NCI-H446 (cell line): ENCODE results near the gene MAD1L1.

Experiments used
- DNase-seq, 2 experiments: peaks; one replicate each; lab custom pipeline; 2025; lab: John Stamatoyannopoulos, UW

MAD1L1 gene

DNA sequence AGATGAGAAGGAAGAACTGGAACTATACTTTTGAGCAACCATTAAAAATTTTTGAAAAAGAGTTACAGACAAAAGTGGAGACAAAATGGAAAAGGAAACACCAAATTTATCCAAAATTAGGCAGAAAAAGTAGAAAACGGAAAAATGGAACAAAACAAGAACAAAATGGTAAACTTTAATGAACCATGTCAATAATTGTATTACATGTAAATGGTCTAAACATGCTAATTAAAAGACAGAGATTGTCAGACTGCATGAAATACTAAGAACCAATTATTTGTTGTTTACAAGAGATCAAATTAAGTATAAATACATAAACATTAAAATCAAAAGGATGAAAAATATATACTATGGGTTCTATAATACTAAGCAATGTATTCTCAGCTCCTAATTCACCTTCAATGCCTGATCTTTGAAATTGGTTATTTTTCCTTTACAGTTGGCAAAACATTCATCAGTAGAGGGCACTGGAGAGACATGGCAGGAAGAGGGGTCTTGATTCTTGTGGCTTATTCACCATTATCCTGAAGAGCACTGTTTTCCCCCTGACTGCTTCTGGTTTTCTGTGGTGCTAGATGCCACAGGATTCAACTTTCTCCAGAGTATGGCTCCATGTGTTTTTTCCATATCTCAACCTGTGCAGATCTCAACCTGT lies 437.7 kb downstream of the MAD1L1 start:
- DNase-seq, result no peak

DNA sequence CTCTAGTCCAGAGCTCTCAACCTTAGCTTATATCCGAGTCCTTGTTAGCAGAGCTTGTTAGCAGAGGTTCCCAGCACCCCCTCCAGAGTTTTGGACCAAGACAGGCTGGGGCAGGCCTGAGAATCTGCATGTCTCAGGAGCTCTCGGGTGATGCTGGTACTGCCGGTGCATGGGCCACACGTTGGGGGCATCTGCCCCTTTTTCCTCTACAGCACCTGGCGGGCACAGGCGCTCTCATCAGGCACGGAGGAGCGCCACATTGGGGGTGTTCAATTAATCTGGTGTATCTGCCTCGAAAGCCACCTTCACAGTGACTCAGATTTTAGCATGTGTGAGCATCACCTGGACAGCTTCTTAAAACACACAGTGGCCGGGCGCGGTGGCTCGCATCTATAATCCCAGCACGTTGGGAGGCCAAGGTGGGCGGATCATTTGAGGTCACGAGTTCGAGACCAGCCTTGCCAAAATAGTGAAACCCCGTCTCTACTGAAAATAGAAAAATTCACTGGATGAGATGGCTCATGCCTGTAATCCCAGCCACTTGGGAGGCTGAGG lies 445.0 kb downstream of the MAD1L1 start:
- DNase-seq, result no peak

- DNase-seq, result no peak
Measured at GRCh38 chr7:1787241-1787640, 445.5 kb downstream of the MAD1L1 start.

DNA sequence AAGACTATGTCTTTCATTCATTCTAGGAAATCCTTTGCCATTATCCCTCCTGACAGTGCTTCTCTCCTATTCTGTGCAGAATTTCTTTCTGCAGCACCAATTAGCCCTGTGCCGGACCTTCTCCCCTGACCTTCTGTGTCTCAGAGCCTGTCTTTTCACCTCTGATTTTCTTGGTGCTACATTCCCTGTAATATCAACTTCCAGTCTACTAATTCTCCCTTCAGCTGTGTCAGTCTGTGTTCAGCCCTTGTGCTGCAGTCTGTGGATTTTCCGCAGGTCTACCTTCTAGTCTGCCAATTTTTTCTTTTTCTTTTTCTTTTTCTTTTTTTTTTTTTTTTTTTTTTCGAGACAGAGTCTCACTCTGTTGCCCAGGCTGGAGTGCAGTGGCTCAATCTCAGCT lies 446.9 kb downstream of the MAD1L1 start:
- no peak for DNase-seq

DNA sequence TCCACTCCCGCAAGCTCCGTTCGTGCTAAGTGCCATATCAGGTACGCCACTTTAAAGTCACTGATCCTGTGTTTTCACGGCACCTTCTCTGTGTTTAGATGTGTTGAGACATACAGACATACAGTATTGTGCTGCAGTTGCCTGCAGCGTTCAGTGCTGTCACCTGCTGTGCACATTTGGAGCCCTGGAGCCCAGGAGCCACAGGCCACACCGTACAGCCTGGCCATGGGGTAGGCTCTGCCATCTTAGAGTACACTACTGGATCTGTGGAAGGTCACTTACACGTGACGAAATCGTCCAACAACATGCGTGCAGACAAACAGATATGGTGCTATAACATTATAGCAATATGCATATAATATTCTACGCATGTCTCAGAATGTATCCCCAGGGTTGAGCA lies 451.4 kb downstream of the MAD1L1 start:
- DNase-seq, result no peak

DNA sequence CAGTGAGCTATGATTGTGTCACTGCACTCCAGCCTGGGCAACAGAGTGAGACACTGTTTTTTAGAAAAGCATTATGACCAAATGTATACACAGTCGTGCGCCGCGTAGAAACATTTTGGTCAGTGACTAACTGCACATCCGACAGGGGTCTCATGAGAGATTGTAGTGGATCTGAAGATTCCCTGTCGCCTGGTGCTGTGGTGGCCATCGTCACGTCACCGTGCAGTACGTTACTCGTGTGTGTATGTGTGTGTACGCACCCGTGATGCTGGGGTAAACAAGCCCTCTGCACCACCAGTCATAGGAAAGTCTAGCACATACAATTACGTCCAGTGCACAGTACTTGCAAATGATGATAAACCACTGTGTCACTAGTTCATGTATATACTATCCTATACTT lies 453.3 kb downstream of the MAD1L1 start:
- DNase-seq, result no peak

DNA sequence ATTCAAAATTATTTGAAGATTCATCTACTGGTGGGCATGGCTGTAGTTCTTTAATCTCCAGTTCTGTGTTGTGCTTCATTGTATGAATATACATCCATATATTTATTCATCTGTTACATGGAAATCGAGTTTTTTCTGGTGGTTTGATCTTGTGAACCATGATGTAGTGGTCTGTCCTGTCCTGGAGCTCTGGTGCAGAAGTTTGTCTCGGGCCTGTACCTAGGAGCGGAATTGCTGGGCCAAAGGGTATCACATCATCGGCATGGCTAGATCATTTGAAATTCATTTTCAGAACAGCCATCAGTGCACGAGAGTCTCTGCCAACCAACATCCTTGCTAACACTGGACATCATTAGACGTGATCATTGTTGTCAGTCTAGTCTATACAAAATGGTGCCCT lies 455.6 kb downstream of the MAD1L1 start:
- DNase-seq, result no peak

DNA sequence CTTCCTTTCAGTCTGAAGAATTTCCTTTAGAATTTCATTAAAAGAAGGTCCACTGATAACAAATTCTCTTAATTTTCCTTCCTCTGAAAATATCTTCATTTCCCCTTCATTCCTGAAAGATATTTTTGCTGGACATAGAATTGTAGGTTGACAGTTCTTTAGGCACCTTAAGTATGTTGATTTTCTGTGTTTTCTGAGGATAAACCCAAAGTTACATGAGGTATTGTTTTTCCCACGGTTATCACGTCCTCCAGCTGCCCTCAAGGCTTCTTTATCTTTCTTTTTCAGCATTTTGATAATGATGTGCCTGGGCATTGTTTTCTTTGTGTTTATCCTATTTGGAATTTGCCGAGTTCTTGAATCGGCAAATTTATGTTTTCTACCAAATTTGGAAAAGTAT lies 457.4 kb downstream of the MAD1L1 start:
- no peak for DNase-seq

DNA sequence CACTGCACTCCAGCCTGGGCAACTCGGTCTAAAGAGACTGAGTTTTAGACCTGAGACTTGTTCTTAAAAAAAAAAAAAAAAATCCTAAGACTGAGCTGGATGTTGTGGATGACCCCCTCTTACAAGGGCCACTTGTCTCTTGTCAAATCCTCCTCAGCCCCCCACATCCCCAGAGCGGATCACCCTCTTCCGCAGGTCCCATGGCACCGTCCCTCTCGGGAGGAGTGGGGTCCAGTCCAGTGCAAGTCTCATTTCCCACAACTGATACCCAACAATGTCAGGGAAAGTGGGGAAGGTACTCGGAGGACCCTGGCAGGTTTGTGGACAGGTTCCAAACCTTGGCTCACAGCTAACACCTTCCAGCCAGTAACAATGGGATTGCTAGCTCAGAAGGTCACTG lies 462.4 kb downstream of the MAD1L1 start:
- no peak for DNase-seq

DNA sequence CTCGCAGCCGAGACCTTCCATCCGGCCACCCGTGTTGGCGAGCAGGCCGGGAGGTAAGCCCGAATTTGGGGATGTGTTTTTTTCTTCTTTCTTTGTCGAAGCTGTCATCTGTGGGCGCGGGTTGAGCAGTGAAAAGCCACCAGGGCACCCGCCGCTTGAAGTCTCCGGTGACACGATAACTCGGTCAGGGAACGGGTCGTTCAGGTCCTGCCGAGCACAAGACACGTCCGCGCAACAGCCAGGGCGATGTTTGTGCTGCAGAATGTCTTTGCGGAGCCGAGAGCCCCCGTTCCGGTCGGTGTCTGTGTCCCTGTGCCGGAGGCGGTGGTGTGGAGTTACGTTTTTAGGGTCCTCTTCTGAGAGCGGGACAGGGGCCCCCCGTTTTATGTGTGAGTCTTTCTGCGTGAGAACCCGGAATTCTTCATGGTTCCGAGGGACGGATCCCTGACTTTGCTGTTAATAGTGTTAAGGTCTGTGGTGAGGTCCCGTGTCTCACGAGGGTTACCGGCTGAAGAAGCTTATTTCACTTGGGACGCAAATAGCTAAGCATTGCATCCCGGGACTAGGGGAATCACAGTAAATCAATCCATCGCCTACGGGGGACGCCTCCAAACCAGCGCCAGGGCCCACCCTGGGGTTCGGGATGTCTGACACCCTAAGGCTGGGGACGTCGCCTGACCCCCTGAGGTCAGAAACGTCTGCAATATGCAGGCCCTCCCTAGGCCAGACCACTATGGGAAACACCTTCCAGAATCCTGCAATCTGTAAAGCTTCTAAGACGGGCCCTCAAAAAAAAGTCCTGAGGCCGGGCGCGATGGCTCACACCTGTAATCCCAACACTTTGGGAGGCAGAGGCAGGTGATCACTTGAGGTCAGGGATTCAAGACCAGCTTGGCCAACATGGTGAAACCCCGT lies 463.2 kb downstream of the MAD1L1 start:
- no peak for DNase-seq

GRCh38 chr7:1768832-1769231 lies 463.9 kb downstream of the MAD1L1 start:
- DNase-seq, result peak in 1 of 2 experiments; percentile 11

DNA sequence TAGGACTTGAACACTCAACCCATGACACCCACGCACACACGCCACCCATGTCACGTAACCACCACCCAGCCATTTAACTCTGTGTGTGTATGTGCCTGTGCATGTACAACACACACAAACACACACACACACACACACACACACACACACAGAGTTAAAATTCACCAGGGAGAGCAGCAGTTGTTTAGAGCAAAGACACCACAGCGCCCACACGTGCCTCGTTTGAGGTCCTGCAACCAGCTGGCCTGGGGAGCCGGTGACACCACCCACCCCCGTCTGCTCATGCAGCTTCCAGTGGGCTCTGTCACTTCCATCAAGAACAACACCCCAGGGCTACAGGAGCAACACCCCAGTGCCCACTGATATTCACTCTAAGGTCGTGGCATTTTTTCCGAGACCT lies 465.2 kb downstream of the MAD1L1 start:
- DNase-seq, result peak in 1 of 2 experiments; percentile 28
